Vagina (tissue), 2 donors: ENCODE data around the gene ZMYND8. TPM values are rescaled to one million over a fixed set of nuclear protein-coding genes. Genes with fewer than 3 reads are reported as not detected.

Experiments
- DNase-seq, 2 donors: peaks; one replicate each; pipeline ENCODE4 v3.0.0-alpha.2; 2017; ENCODE audit errors: extremely low spot score in 2 of 2
- H3K27ac ChIP-seq: fragments of 200-600 bp; sonication (generic); one replicate; pipeline ENCODE4 v1.5.1; 2019
- H3K27me3 ChIP-seq: fragments of 200-600 bp; sonication (generic); one replicate; pipeline ENCODE4 v1.5.1; 2019
- H3K36me3 ChIP-seq, 2 donors: fragments of 200-600 bp; sonication (generic); one replicate each; pipeline ENCODE4 v1.5.1; 2017 to 2019
- H3K4me1 ChIP-seq: fragments of 200-600 bp; sonication (generic); one replicate; pipeline ENCODE4 v1.5.1; 2019
- H3K4me3 ChIP-seq, 2 donors: fragments of 200-600 bp; sonication (generic); 1 replicate in 1 of 2; 2 replicates in 1 of 2; pipeline ENCODE4 v1.5.1; 2016 to 2019
- H3K9me3 ChIP-seq: fragments of 200-600 bp; sonication (generic); one replicate; pipeline ENCODE4 v1.5.1; 2019
- POLR2A ChIP-seq, 2 donors: fragments of 450-650 bp; IDR thresholded peaks; one replicate each; pipeline ENCODE4 v1.6.1; 2017; ENCODE audit warnings: antibody characterized with exemption in 2 of 2, mild to moderate bottlenecking in 2 of 2, moderate library complexity in 2 of 2
- POLR2AphosphoS5 ChIP-seq, 2 donors: sonication (generic); formaldehyde crosslinking; IDR thresholded peaks; one replicate each; pipeline ENCODE4 v1.9.0; 2017; ENCODE audit warnings: antibody characterized with exemption in 2 of 2, mild to moderate bottlenecking in 2 of 2, low read depth in 1 of 2; ENCODE audit not compliant: insufficient read depth in 1 of 2
- intact Hi-C: fragments of 100-400 bp; cut with DNase I; formaldehyde crosslinking; loops from one replicate; pipeline ENCODE4 v1.15.1; 2023
- total RNA-seq: library from RNA; depleted of rRNA; stranded (reverse); fragments of >200 nt; gene quantifications from one replicate; pipeline ENCODE4 v1.2.3, GENCODE V29; 2016
- TF ChIP-seq, protein P1 (sequence below), 3 experiments: fragments of 450-650 bp in 2 of 3; fragments of 200-600 bp in 1 of 3; sonication (generic) in 1 of 3; IDR thresholded peaks; one replicate each; pipeline ENCODE4 v1.5.1; 2017 to 2019; ENCODE audit warnings: antibody characterized with exemption in 3 of 3, mild to moderate bottlenecking in 2 of 3, moderate library complexity in 2 of 3

ZMYND8 gene
- total RNA-seq, 1 donor from 2014 or later = 91.1 TPM

- H3K27me3 ChIP-seq = no peaks in the 10 kb centered on the region
- no peaks in the 10 kb centered on the region for H3K9me3 ChIP-seq
- H3K4me3 ChIP-seq = no peak overlapping the region
- DNase-seq = no peak
- intact Hi-C loops = no loop called here
- H3K36me3 ChIP-seq = peaks cover 0 to 64% of the 10 kb centered on the region in 2 donors
- no peak overlapping the region for H3K27ac ChIP-seq
- TF ChIP-seq, protein P1, sequence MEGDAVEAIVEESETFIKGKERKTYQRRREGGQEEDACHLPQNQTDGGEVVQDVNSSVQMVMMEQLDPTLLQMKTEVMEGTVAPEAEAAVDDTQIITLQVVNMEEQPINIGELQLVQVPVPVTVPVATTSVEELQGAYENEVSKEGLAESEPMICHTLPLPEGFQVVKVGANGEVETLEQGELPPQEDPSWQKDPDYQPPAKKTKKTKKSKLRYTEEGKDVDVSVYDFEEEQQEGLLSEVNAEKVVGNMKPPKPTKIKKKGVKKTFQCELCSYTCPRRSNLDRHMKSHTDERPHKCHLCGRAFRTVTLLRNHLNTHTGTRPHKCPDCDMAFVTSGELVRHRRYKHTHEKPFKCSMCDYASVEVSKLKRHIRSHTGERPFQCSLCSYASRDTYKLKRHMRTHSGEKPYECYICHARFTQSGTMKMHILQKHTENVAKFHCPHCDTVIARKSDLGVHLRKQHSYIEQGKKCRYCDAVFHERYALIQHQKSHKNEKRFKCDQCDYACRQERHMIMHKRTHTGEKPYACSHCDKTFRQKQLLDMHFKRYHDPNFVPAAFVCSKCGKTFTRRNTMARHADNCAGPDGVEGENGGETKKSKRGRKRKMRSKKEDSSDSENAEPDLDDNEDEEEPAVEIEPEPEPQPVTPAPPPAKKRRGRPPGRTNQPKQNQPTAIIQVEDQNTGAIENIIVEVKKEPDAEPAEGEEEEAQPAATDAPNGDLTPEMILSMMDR (IDR thresholded peaks at IDR 0.05) = no peak
- no peak for TF ChIP-seq POLR2A (IDR thresholded peaks at IDR 0.05)
- no peak for TF ChIP-seq POLR2AphosphoS5 (IDR thresholded peaks at IDR 0.05; ENCODE audit: insufficient read depth in 1 of 2, low read depth in 1 of 2)
- H3K4me1 ChIP-seq = no peaks in the 10 kb centered on the region
These were observed 122.9 kb downstream of the ZMYND8 start for GRCh38 chr20:47233333-47234188.

DNA sequence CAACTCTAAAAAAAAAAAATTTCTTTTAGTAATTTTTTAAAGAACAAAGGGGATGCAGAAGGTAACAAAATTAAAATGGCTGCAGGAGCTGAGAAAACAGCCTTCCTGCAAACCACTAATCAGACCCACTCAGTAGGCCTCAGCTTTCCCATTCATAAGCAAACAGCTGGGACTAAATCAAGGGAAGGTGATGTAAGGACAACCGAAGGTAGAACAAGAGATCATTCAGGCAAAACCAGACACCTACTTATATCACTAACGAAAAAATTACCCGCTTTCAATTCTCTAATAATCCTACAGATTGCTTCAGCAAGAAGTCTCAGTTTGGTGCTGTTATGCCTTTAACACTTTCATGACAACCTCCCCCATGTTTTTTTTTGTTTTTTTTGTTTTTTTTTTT, 124.0 kb downstream of the ZMYND8 start:
- no peaks in the 10 kb centered on the region for H3K9me3 ChIP-seq
- no peak overlapping the region for H3K4me3 ChIP-seq
- intact Hi-C loops = no loop called here
- peaks cover 0 to 63% of the 10 kb centered on the region in 2 donors for H3K36me3 ChIP-seq
- DNase-seq = no peak
- TF ChIP-seq POLR2AphosphoS5 (IDR thresholded peaks at IDR 0.05; ENCODE audit: insufficient read depth in 1 of 2, low read depth in 1 of 2) (no peak), POLR2A (IDR thresholded peaks at IDR 0.05) (no peak)
- TF ChIP-seq, protein P1 (IDR thresholded peaks at IDR 0.05) = no peak
- H3K4me1 ChIP-seq = no peaks in the 10 kb centered on the region
- no peak overlapping the region for H3K27ac ChIP-seq
- H3K27me3 ChIP-seq = no peaks in the 10 kb centered on the region

DNA sequence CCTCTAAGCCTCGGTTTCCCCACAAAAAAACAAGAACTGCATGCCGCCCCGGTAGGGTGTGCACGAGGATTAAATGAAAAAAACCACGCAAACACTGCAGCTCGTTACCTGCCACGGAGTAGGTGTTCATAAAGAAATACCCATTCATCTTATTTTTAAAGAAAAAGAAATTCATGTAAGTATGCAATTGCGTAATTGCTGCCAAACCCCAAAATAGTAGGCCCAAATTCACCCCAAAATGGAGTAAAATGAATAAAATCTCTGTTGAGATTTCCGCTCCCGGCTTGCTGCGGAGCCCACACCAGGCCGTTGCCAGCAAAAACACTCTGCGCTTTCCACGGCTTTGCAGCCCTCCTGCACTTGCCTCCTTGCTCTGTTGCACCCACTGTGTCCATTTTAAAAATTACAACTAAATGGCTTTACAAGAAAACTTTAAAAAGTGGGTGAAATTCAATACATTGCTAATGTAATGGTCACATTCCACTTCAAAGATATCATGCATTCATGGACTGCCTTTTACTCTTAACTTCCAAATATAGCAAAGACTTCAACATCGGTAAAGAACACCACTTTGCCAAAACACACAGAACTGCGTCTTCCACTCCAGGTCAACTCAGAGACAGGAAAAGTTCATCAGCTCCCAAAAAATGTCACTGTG, 125.0 kb downstream of the ZMYND8 start:
- intact Hi-C loops = no loop called here
- no peak for DNase-seq
- peaks cover 0 to 65% of the 10 kb centered on the region in 2 donors for H3K36me3 ChIP-seq
- H3K9me3 ChIP-seq = no peaks in the 10 kb centered on the region
- H3K4me3 ChIP-seq = no peak overlapping the region
- no peak overlapping the region for H3K27ac ChIP-seq
- H3K4me1 ChIP-seq = no peaks in the 10 kb centered on the region
- H3K27me3 ChIP-seq = no peaks in the 10 kb centered on the region
- TF ChIP-seq POLR2AphosphoS5 (IDR thresholded peaks at IDR 0.05; ENCODE audit: insufficient read depth in 1 of 2, low read depth in 1 of 2) (no peak), POLR2A (IDR thresholded peaks at IDR 0.05) (no peak)
- TF ChIP-seq, protein P1 (IDR thresholded peaks at IDR 0.05) = no peak

- Histone ChIP-seq H3K4me1 (no peaks in the 10 kb centered on the region), H3K27me3 (no peaks in the 10 kb centered on the region), H3K27ac (no peak overlapping the region), H3K4me3 (no peak overlapping the region), H3K9me3 (no peaks in the 10 kb centered on the region), H3K36me3 (peaks cover 0 to 63% of the 10 kb centered on the region in 2 donors)
- TF ChIP-seq, protein P1 (IDR thresholded peaks at IDR 0.05) = no peak
- TF ChIP-seq POLR2A (IDR thresholded peaks at IDR 0.05) = no peak
- no peak for TF ChIP-seq POLR2AphosphoS5 (IDR thresholded peaks at IDR 0.05; ENCODE audit: insufficient read depth in 1 of 2, low read depth in 1 of 2)
- DNase-seq = no peak
- intact Hi-C loops = no loop called here
These were observed 125.7 kb downstream of the ZMYND8 start for GRCh38 chr20:47230811-47231256.
